ENCODE results near the gene SH3TC1.

SH3TC1 gene

GRCh38 chr4:8267077-8267476 is 68.0 kb downstream of the SH3TC1 start:
- DNase-seq, result no peak

- no peak for DNase-seq
These were observed 69.1 kb downstream of the SH3TC1 start for GRCh38 chr4:8268211-8268610.

- no peak for DNase-seq
These were observed 69.9 kb downstream of the SH3TC1 start for GRCh38 chr4:8268901-8269534.

- DNase-seq, result no peak
These were observed 70.7 kb downstream of the SH3TC1 start, which contains the start of gene HTRA3 for GRCh38 chr4:8269535-8270417. Gene HTRA3 (plus strand): TSS chr4:8269754. CDS start chr4:8269969, 215 bp downstream.

GRCh38 chr4:8270418-8270771 is 71.3 kb downstream of the SH3TC1 start:
- no peak for DNase-seq

- DNase-seq, result no peak
These were observed 72.1 kb downstream of the SH3TC1 start for GRCh38 chr4:8270912-8271815.

GRCh38 chr4:8271821-8272220 is 72.7 kb downstream of the SH3TC1 start:
- no peak for DNase-seq

- no peak for DNase-seq
These were observed 73.7 kb downstream of the SH3TC1 start for GRCh38 chr4:8272472-8273428.

- no peak for DNase-seq
These were observed 74.4 kb downstream of the SH3TC1 start for GRCh38 chr4:8273450-8273849.

GRCh38 chr4:8274066-8274652 is 75.1 kb downstream of the SH3TC1 start:
- DNase-seq, result no peak

- no peak for DNase-seq
These were observed 75.9 kb downstream of the SH3TC1 start for GRCh38 chr4:8274765-8275547.

GRCh38 chr4:8275548-8275910 is 76.4 kb downstream of the SH3TC1 start:
- no peak for DNase-seq

GRCh38 chr4:8276358-8277240 is 77.5 kb downstream of the SH3TC1 start:
- DNase-seq, result no peak

- DNase-seq, result no peak
These were observed 78.4 kb downstream of the SH3TC1 start for GRCh38 chr4:8277356-8278008.

- DNase-seq, result no peak
These were observed 78.9 kb downstream of the SH3TC1 start for GRCh38 chr4:8278009-8278395.

- no peak for DNase-seq
These were observed 79.6 kb downstream of the SH3TC1 start for GRCh38 chr4:8278421-8279287.

- no peak for DNase-seq
These were observed 80.4 kb downstream of the SH3TC1 start for GRCh38 chr4:8279321-8280157.

Measured in activated CD4-positive, CD25-positive, alpha-beta regulatory T cell (primary cell).